GM21529 (cell line): ENCODE results near the gene MAB21L4.

ENCODE experiments used
- ATAC-seq: cut with Tn5 transposase; IDR thresholded peaks from one replicate; pipeline ENCODE4 v1.9.1; 2021; ENCODE audit not compliant: unreplicated experiment

The MAB21L4 gene

GRCh38 chr2:240895656-240896388 lies at the start of gene MAB21L4:
Gene MAB21L4 (minus strand): TSS chr2:240896156. CDS start chr2:240895997, 159 bp downstream.
- no peak for ATAC-seq

DNA sequence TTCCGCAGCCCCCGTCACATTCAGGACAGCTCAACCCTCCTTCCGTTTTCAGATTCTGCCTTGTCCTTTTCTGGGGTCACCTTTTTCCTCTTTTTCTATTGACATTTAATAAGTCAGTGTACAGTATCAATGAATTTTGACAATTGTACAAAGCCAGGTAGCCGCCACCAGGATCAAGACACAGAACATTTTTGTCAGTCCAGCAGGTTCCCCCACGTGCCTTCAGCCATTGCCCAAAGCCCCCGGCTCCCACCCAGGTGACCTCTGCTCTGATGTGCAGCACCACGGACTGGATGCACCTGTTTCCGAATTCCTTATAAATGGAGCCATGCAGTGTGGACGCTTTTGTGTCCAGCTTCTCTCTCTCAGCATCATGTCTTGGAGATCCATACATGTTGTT lies 40.1 kb upstream of the MAB21L4 start:
- no peak for ATAC-seq

- ATAC-seq, result no peak
Measured at GRCh38 chr2:240935103-240935876, 39.3 kb upstream of the MAB21L4 start.

DNA sequence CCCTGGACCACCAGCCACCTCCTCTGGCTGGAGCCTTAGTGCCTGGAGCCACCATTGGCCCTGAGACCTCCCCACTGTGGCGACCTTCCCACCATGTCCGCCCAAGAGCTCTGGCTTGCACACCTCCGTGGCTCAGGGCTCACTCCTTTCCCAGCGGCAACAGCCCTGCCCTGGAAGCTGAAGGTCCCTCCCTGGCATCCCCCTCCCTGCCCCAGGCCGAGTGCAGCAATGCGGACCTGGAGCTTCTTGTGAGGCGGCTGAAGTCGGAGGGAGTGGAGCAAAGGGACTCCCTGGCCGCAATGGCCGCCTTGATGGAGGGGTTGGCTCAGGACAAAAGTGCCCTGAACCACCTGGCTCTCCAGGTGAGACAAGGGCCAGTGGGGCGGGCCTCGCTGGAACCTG lies 38.7 kb upstream of the MAB21L4 start:
- ATAC-seq, result no peak

DNA sequence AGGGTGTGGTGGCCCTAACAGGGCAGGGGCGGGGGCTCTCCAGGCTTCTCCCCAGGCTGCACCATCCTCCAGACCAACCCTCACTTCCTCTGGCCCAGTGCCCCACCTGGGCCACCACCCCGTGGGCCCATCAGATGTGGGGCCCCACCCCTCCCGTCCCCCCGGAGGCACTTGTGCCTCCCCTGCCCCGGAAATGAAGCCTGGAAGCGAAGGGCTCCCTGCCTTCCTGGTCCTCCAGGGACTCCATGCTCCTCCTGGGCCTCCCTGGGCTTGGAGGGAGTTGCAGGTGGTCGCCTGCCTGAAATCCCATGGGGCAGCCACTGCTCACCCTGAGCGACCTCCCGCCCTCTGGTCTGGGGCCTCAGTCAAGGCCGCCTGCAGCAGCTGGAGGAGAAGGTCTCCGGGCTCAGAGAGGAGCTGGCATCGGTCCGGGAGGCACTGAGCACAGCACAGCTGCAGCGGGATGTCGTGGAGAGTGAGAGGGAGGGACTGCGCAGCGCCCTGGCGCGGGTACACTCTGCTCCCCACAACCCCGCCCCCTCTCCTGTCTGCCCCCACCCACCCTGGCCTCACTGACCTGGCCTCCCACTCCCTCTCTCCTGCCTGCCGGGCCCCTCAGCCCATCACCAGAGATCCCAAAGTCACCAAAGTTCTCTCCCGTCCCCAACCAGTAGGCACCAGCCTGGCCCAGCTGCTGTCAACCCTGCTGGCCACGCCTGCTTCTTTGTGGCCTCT lies 38.2 kb upstream of the MAB21L4 start:
- ATAC-seq, result no peak

DNA sequence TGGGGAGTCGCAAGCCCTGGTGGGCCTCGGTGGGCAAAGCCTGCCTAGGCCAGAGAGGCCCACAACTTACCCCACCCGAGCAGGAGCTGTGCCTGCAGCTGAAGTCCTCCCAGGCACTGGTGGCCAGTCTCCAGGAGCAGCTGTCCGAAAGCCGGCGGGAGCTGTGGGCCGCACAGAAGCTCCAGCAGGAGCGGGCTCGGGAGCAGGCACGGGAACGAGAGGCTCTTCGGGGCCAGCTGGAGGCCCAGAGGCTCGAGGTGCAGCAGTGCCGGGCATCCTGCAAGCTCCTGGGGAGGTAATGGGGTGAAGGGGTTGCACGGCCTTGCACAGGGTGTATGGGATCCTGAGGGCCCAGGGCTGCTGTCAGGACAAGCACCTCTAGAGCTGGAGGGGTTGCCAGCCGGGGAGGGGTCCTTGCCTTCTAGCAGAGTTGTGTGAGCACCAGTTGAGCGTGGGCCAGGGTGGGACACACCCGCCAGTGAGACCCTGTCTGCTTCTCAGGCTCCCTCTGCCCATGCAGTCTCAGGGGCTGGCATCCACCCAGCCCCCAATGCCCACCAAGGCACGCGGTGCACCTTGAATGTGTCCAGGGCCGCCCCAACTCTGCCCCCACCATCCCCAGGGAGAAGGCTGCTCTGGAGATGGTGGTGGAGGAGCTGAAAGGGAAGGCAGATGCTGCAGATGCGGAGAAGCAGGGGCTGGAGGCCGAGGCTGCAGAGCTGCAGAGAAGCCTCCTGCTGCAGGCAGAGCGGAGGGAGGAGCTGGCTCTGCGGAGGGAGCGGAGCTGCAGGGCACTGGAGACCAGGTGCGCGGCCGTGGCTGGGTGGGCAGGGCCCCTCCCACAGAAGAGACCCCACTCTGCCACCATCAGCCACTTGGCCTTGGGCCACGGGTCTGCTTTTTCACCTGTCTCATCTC lies 37.4 kb upstream of the MAB21L4 start:
- no peak for ATAC-seq

- no peak for ATAC-seq
Measured at GRCh38 chr2:240932724-240933047, 36.7 kb upstream of the MAB21L4 start.

- no peak for ATAC-seq
Measured at GRCh38 chr2:240932001-240932723, 36.2 kb upstream of the MAB21L4 start.

GRCh38 chr2:240931319-240931949 lies 35.5 kb upstream of the MAB21L4 start:
- ATAC-seq, result no peak

GRCh38 chr2:240930631-240931318 lies 34.8 kb upstream of the MAB21L4 start:
- no peak for ATAC-seq

GRCh38 chr2:240930096-240930630 lies 34.2 kb upstream of the MAB21L4 start:
- no peak for ATAC-seq

- ATAC-seq, result no peak
Measured at GRCh38 chr2:240929364-240930095, 33.6 kb upstream of the MAB21L4 start.

DNA sequence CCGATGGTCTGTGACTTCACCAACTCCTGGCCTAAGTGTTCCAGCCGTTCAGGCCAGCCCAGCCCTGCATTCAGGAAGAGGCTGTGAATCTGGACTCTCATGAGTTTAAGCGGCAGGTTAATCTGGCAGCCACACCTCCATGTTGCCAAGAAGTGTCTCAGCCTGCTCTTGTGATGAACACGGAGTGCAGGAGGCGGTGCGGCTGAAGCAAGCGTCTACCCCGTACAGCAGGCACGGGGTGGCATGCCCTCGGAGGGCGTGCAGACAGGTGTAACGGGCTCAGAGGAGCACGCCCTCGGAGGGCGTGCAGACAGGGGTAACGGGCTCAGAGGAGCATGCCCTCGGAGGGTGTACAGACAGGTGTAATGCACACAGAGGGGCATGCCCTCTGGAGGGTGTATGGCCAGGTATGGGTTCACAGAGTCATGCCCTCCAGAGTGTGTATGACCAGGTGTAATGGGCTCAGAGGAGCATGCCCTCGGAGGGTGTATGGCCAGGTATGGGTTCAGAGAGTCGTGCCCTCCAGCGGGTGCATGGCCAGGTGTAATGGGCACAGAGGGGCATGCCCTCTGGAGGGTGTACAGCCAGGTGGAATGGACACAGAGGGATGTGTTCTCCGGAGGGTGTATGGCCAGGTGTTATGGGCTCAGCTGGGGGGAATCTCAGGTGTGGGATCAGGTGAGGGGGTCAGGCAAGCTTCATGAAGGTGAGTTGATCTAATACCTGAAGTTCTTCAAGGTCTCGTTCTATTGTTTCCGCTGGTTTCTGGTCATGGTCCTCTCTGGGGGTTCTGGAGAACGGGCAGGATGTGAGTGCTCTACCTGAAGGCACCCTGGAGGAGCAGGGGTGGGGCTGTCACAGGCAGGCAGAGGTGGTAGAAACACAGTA lies 32.8 kb upstream of the MAB21L4 start:
- ATAC-seq, result no peak

- no peak for ATAC-seq
Measured at GRCh38 chr2:240927390-240927781, 31.4 kb upstream of the MAB21L4 start.

- ATAC-seq, result no peak
Measured at GRCh38 chr2:240926516-240927389, 30.8 kb upstream of the MAB21L4 start.
